Fibroblast of pulmonary artery (primary cell): ENCODE measurements around the gene BACH2.

Experiments
- DNase-seq: peaks from one replicate; pipeline ENCODE4 v3.0.0-alpha.2; 2010; ENCODE audit warnings: low read depth
- H3K4me3 ChIP-seq: replicated peaks from 2 replicates; pipeline ENCODE4 v1.5.1; 2011; ENCODE audit warnings: low read depth, mild to moderate bottlenecking, control low read depth, low read length, moderate library complexity
- TF ChIP-seq, protein P1 (sequence below): IDR thresholded peaks from 2 replicates; pipeline ENCODE4 v1.5.1; 2011; ENCODE audit warnings: mild to moderate bottlenecking, control low read depth, low read length, inconsistent platforms; ENCODE audit errors: missing control alignments

The BACH2 gene

DNA sequence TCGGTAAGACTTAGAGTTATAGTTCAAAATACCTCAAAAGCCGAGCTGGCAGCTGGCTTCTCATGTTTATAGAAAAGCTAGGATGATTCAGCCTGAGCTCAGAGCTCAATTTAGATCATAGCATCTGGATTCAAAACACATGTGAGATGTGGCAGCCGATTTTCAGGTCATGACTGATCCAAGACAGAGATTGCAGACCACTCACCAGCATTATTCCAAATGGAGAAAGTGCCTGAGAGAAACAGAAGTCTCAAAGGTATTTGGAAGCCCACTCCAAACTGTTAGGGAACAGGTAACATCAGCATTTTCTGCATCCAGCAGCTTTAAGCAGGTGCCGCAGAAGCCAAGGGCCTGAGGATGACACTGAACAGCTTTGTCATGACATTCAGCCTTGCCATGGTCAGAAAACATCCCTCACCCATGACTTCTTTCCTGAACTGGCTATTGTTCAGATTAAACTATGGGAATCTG lies 102.2 kb downstream of the BACH2 start:
- no peak overlapping the region for H3K4me3 ChIP-seq
- TF ChIP-seq, protein P1, sequence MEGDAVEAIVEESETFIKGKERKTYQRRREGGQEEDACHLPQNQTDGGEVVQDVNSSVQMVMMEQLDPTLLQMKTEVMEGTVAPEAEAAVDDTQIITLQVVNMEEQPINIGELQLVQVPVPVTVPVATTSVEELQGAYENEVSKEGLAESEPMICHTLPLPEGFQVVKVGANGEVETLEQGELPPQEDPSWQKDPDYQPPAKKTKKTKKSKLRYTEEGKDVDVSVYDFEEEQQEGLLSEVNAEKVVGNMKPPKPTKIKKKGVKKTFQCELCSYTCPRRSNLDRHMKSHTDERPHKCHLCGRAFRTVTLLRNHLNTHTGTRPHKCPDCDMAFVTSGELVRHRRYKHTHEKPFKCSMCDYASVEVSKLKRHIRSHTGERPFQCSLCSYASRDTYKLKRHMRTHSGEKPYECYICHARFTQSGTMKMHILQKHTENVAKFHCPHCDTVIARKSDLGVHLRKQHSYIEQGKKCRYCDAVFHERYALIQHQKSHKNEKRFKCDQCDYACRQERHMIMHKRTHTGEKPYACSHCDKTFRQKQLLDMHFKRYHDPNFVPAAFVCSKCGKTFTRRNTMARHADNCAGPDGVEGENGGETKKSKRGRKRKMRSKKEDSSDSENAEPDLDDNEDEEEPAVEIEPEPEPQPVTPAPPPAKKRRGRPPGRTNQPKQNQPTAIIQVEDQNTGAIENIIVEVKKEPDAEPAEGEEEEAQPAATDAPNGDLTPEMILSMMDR, result no peak
- DNase-seq, result peak; percentile 10

DNA sequence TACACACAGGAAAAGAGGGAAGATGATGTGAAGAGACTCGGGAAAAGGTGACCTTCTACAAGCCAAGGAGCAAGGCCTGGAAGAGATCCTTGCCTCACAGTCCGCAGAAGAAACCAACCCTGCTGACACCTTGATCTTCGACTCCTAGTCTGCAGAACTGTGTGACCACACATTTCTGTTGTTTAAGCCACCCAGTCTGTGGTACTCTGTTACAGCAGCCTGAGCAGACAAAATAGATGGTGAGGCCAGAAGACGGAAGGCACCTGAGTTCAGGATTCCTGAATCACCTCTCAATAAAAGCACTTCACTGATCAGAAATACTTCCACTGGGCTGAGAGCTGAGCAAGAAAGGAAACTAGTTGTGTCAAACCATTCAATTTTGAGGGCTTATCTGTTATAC lies 103.3 kb downstream of the BACH2 start:
- TF ChIP-seq, protein P1, result no peak
- no peak for DNase-seq

DNA sequence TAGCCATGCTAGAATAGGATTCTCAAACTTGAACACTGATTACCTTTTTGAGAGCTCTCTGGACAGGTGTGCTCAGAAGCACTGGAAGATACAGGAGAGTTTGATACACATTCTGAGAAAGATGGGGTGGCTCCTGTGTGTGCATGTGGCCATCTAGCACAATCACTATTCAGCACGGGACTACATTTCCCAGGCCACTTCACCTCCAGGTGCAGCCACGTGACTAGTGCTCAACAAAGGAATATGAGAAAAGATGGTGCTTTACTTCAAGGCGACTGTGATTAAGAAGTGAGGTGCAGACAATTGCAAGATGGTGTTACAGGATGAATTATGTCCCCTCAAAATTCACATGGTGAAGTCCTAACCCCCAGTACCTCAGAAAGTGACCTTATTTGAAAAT lies 103.8 kb downstream of the BACH2 start:
- TF ChIP-seq, protein P1, result no peak
- H3K4me3 ChIP-seq, result no peak overlapping the region
- no peak for DNase-seq

More for the DNA sequence above, 103.3 kb downstream of the BACH2 start:
- no peak overlapping the region for H3K4me3 ChIP-seq

DNA sequence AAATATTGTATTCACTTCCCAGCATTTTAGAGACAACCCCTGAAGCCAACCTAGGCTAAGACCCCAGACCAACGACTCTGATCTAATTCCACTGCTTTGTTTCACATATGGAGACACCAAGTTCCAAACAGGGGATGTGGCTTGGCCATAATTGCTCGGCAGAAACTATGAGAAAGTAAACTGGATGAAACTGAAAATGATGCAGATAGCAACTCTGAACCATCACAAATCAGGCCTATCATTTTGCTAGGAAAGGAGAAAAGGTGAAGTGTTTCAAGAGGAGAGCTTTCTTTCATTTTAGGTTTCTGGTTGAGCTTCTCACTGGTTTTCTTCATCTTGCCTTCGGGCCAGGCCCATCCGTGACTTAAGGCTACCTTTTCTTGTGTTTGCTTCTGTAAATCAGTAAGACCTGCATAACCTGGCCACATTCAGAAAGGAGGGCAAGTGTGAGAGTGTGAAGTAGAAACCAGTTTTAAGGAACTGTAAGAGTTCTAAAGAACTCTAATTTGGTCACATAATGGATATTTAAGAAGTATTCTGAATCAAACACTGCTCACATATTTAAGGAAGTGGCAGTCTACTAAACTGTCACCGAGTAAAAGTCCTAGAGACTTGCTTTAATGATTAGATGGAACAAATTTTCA lies 105.8 kb downstream of the BACH2 start:
- H3K4me3 ChIP-seq, result no peak overlapping the region
- TF ChIP-seq, protein P1, result no peak
- no peak for DNase-seq

DNA sequence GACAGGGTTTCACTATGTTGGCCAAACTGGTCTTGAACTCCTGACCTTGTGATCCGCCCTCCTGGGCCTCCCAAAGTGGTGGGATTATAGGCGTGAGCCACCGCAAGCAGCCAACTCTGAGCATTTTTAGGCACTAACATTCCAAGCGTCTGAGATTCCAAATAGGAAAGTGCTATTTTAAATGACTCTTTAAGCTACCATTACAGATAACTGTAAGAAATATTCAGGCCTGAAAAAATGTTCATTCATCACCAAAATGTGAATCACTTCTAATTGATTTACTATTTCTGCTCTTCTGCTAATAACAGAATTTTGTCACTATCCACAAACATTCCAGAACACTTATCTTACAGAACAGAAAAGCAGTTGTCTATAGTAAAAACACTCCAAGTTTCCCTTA lies 106.5 kb downstream of the BACH2 start:
- TF ChIP-seq, protein P1, result no peak
- no peak for DNase-seq
- no peak overlapping the region for H3K4me3 ChIP-seq

DNA sequence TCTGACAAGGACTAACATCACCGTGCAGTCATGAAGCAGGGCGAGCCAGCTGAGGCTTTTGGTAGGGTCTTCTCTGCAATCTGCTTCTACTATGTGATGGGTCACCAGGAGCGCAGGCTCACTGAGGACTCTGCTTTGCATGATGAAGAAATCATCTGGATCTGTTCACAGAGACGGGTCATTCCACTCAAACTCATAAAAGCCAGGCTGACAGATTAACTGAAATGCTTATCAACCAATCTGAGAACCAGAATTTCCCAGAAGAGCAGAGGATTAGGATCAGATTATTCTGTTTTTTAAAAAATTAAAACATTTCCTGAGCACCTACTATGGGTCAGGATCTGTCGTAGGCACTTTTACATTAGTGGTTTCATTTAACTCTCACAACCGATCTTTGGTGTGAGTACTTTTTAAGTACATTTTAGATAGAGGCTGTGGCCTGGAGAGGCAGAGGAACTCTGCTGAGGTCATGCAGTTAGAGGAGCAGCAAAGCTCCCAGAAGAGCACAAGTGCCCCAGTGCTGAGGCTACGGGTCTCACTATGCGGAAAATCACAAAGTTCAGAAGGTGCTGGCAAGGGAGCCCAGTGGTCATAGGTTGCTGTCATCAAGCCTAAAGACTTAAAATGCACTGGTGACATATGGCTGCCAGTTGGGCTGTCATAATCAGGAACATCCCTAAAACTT lies 109.1 kb downstream of the BACH2 start:
- no peak for DNase-seq
- H3K4me3 ChIP-seq, result no peak overlapping the region
- TF ChIP-seq, protein P1, result no peak
